ENCODE results near the gene UMODL1. TPM values are rescaled to one million over a fixed set of nuclear protein-coding genes. Genes with fewer than 3 reads are reported as not detected.

UMODL1 gene
- total and polyA plus RNA-seq, 2 donors (not counting 3 experiments of a cell fraction or from before 2014, with no cell fraction given) = not detected

- Histone ChIP-seq H3K36me3 (ENCODE audit: control insufficient read depth in 2 of 2, extremely low read depth in 1 of 2, insufficient read depth in 2 of 2, low read length in 2 of 2) (no peaks in the 10 kb centered on the region), H2AFZ (ENCODE audit: low read depth, low read length) (no peak overlapping the region), H4K20me1 (replicated peaks; ENCODE audit: control insufficient read depth, extremely low read depth, insufficient read depth, low read length) (no peaks in the 10 kb centered on the region), H3K9me1 (replicated peaks; ENCODE audit: control insufficient read depth, extremely low read depth, insufficient read depth, low read length) (no peaks in the 10 kb centered on the region), H3K27me3 (ENCODE audit: control insufficient read depth in 2 of 2, insufficient read depth in 2 of 2, low read length in 2 of 2) (no peaks in the 10 kb centered on the region), H3K4me1 (ENCODE audit: control insufficient read depth, extremely low read depth, insufficient read depth, low read length) (peaks cover 14% of the 10 kb centered on the region), H3K9me3 (replicated peaks; ENCODE audit: control insufficient read depth, insufficient read depth, low read length) (no peaks in the 10 kb centered on the region), H3K4me2 (ENCODE audit: insufficient read depth, low read length) (no peak overlapping the region), H3K9ac (replicated peaks; ENCODE audit: extremely low read depth, insufficient read depth, low read length) (no peak overlapping the region), H3K4me3 (replicated peaks in 1 of 3; ENCODE audit: insufficient read depth in 1 of 3, low read depth in 1 of 3, low read length in 3 of 3) (no peak overlapping the region), H3K79me2 (ENCODE audit: control insufficient read depth, insufficient read depth, low read length) (no peaks in the 10 kb centered on the region), H3K27ac (ENCODE audit: insufficient read depth, low read depth, low read length) (no peak overlapping the region)
- TF ChIP-seq JUN (IDR thresholded peaks at IDR 0.05; ENCODE audit: borderline replicate concordance, insufficient read depth, insufficient read length, low read depth) (no peak), EZH2 (IDR thresholded peaks at IDR 0.05; ENCODE audit: borderline replicate concordance, low read depth, low read length, severe bottlenecking) (no peak), POLR2A (IDR thresholded peaks at IDR 0.05; ENCODE audit: low read depth, low read length) (no peak), FOS (IDR thresholded peaks at IDR 0.05; ENCODE audit: borderline replicate concordance, insufficient read depth, low read length) (no peak), MAX (IDR thresholded peaks at IDR 0.05; ENCODE audit: insufficient read depth, insufficient read length) (no peak), GATA2 (IDR thresholded peaks at IDR 0.05; ENCODE audit: insufficient read depth, insufficient read length, low read depth, low read length) (no peak), MYC (IDR thresholded peaks at IDR 0.05; ENCODE audit: low read depth, low read length) (no peak), POLR2AphosphoS5 (IDR thresholded peaks at IDR 0.05; ENCODE audit: insufficient read depth, low read depth, low read length) (no peak)
- TF ChIP-seq, protein P1, sequence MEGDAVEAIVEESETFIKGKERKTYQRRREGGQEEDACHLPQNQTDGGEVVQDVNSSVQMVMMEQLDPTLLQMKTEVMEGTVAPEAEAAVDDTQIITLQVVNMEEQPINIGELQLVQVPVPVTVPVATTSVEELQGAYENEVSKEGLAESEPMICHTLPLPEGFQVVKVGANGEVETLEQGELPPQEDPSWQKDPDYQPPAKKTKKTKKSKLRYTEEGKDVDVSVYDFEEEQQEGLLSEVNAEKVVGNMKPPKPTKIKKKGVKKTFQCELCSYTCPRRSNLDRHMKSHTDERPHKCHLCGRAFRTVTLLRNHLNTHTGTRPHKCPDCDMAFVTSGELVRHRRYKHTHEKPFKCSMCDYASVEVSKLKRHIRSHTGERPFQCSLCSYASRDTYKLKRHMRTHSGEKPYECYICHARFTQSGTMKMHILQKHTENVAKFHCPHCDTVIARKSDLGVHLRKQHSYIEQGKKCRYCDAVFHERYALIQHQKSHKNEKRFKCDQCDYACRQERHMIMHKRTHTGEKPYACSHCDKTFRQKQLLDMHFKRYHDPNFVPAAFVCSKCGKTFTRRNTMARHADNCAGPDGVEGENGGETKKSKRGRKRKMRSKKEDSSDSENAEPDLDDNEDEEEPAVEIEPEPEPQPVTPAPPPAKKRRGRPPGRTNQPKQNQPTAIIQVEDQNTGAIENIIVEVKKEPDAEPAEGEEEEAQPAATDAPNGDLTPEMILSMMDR (IDR thresholded peaks at IDR 0.05; ENCODE audit: extremely low read depth in 1 of 2, insufficient read depth in 1 of 2, low read depth in 1 of 2, low read length in 2 of 2) = no peak
- ChIA-PET POLR2A (no interaction called here), CTCF (no interaction called here)
- DNase-seq (ENCODE audit: low read depth, low spot score) (no peak), FAIRE-seq (no peak)
- no TSS peak for BruUV-seq (replicated peaks)
- intact Hi-C loops (cut with micrococcal nuclease) = no loop called here
- dilution Hi-C loops (cut with MboI; ENCODE audit: extremely low pct_ligation_motif_present, low sequenced_read_pairs) = no loop called here
Measured at GRCh38 chr21:42043961-42044360, 27.2 kb upstream of the UMODL1 start.

Data from endothelial cell of umbilical vein (primary cell).